Activated B cell treated with CpG ODN at 0.5 μM for 24 hours (primary cell): Measurements from ENCODE around the gene SMIM21. TPM values are rescaled to one million over a fixed set of nuclear protein-coding genes. Genes with fewer than 3 reads are reported as not detected.

ENCODE experiments used
- ATAC-seq: fragments of 200-7000 bp; cut with Tn5 transposase; one replicate; pipeline ENCODE4 v1.10.0; 2021; ENCODE audit warnings: low read depth, mild to moderate bottlenecking, moderate library complexity
- CTCF ChIA-PET: fragments of 350-600 bp; sonication (Branson Sonifier 250); formaldehyde crosslinking; loops from one replicate; lab custom pipeline; 2021; ENCODE audit warnings: antibody characterized with exemption; lab: Charles Lee
- POLR2A ChIA-PET: fragments of 350-600 bp; sonication (Branson Sonifier 250); formaldehyde crosslinking; loops from one replicate; lab custom pipeline; 2021; ENCODE audit warnings: antibody characterized with exemption; lab: Charles Lee
- DNase-seq: peaks from one replicate; pipeline ENCODE4 v3.0.0; 2022
- H3K27ac Mint-ChIP-seq: one replicate; pipeline ENCODE4 v1.8.0; 2020; ENCODE audit warnings: mixed read lengths
- H3K27me3 Mint-ChIP-seq: one replicate; pipeline ENCODE4 v1.8.0; 2021; ENCODE audit warnings: mixed read lengths
- H3K36me3 Mint-ChIP-seq: one replicate; pipeline ENCODE4 v1.8.0; 2021; ENCODE audit warnings: low read depth, mixed read lengths
- H3K4me1 Mint-ChIP-seq: one replicate; pipeline ENCODE4 v1.8.0; 2021; ENCODE audit warnings: mixed read lengths
- H3K4me3 Mint-ChIP-seq: one replicate; pipeline ENCODE4 v1.8.0; 2020; ENCODE audit warnings: mild to moderate bottlenecking, mixed read lengths
- H3K9me3 Mint-ChIP-seq: one replicate; pipeline ENCODE4 v1.8.0; 2020; ENCODE audit warnings: mixed read lengths
- CTCF ChIP-seq: fragments of 200-600 bp; IDR thresholded peaks from one replicate; pipeline ENCODE4 v1.8.0; 2022; ENCODE audit warnings: antibody characterized with exemption, mild to moderate bottlenecking
- intact Hi-C: fragments of 100-400 bp; cut with micrococcal nuclease; formaldehyde crosslinking; loops from one replicate; pipeline ENCODE4 v1.15.1; 2024
- total RNA-seq: library from RNA; stranded (reverse); gene quantifications from 2 replicates; pipeline ENCODE4 v1.2.3, GENCODE V29; 2022

Gene SMIM21
- total RNA-seq, 1 donor from 2014 or later = not detected

GRCh38 chr18:75378376-75379315 is 48.9 kb downstream of the SMIM21 start:
- Mint-ChIP-seq H3K36me3 (no peaks in the 10 kb centered on the region), H3K4me1 (no peaks in the 10 kb centered on the region), H3K27ac (no peak overlapping the region), H3K4me3 (no peak overlapping the region), H3K27me3 (peaks cover 8% of the 10 kb centered on the region), H3K9me3 (no peaks in the 10 kb centered on the region)
- intact Hi-C loops = no loop called here
- ChIA-PET CTCF (no interaction called here), POLR2A (no interaction called here)
- ATAC-seq = no peak
- no peak for DNase-seq
- TF ChIP-seq CTCF = no peak

- DNase-seq = no peak
- H3K9me3 Mint-ChIP-seq = no peaks in the 10 kb centered on the region
- peaks cover 10% of the 10 kb centered on the region for H3K27me3 Mint-ChIP-seq
- H3K4me3 Mint-ChIP-seq = no peak overlapping the region
- H3K4me1 Mint-ChIP-seq = no peaks in the 10 kb centered on the region
- H3K27ac Mint-ChIP-seq = no peak overlapping the region
- CTCF ChIA-PET = no interaction called here
- no peak for TF ChIP-seq CTCF
- POLR2A ChIA-PET = no interaction called here
- H3K36me3 Mint-ChIP-seq = no peaks in the 10 kb centered on the region
- ATAC-seq = no peak
- intact Hi-C loops = no loop called here
Observed at GRCh38 chr18:75377926-75378325, 49.6 kb downstream of the SMIM21 start.

- DNase-seq = no peak
- ChIA-PET CTCF (no interaction called here), POLR2A (no interaction called here)
- no peaks in the 10 kb centered on the region for H3K9me3 Mint-ChIP-seq
- ATAC-seq = no peak
- no peak for TF ChIP-seq CTCF
- H3K27ac Mint-ChIP-seq = no peak overlapping the region
- peaks cover 11% of the 10 kb centered on the region for H3K27me3 Mint-ChIP-seq
- no peaks in the 10 kb centered on the region for H3K36me3 Mint-ChIP-seq
- no peaks in the 10 kb centered on the region for H3K4me1 Mint-ChIP-seq
- intact Hi-C loops = no loop called here
- no peak overlapping the region for H3K4me3 Mint-ChIP-seq
Observed at GRCh38 chr18:75377258-75377657, 50.2 kb downstream of the SMIM21 start.

GRCh38 chr18:75376004-75376403 is 51.5 kb downstream of the SMIM21 start:
- no peak for ATAC-seq
- H3K4me1 Mint-ChIP-seq = no peaks in the 10 kb centered on the region
- POLR2A ChIA-PET = no interaction called here
- H3K4me3 Mint-ChIP-seq = no peak overlapping the region
- no peak for TF ChIP-seq CTCF
- no peaks in the 10 kb centered on the region for H3K36me3 Mint-ChIP-seq
- H3K27ac Mint-ChIP-seq = no peak overlapping the region
- CTCF ChIA-PET = no interaction called here
- peaks cover 9% of the 10 kb centered on the region for H3K27me3 Mint-ChIP-seq
- DNase-seq = no peak
- intact Hi-C loops = no loop called here
- H3K9me3 Mint-ChIP-seq = no peaks in the 10 kb centered on the region

GRCh38 chr18:75375341-75375740 is 52.2 kb downstream of the SMIM21 start:
- H3K4me3 Mint-ChIP-seq = no peak overlapping the region

More at GRCh38 chr18:75375341-75375740, 52.2 kb downstream of the SMIM21 start:
- POLR2A ChIA-PET = no interaction called here
- no peak for TF ChIP-seq CTCF
- Mint-ChIP-seq H3K27me3 (peaks cover 9% of the 10 kb centered on the region), H3K9me3 (no peaks in the 10 kb centered on the region), H3K27ac (no peak overlapping the region), H3K36me3 (no peaks in the 10 kb centered on the region), H3K4me1 (no peaks in the 10 kb centered on the region)
- CTCF ChIA-PET = no interaction called here
- intact Hi-C loops = no loop called here
- no peak for DNase-seq
- ATAC-seq = no peak
